DMS153 (cell line): Measurements from ENCODE around the gene LHX4.
"Not testable (repeated sequence)": the region's sequence is repeated elsewhere in the genome, so short reads cannot be mapped to it uniquely, and the experiment has no call there.

Experiments
- DNase-seq: peaks from one replicate; lab custom pipeline; 2025; lab: John Stamatoyannopoulos, UW

The LHX4 gene

DNA sequence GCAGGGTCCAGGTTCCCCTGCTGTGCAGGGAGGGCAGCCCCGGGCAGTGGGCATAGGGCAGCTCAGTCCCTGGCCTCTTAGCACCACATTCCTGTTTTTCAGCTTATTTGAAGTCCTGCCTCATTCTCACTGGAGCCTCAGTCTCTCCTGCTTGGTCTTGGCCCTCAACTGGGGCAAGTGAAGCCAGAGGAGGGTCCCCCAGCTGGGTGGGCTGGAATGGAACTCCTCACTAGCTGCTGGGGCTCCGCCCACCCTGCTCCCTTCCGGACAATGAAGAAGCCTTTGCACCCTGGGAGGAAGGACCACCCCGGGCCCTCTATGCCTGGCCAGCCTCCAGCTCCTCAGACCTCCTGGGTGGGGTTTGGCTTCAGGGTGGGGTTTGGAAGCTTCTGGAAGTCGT is 32.8 kb upstream of the LHX4 start:
- DNase-seq: no peak

DNA sequence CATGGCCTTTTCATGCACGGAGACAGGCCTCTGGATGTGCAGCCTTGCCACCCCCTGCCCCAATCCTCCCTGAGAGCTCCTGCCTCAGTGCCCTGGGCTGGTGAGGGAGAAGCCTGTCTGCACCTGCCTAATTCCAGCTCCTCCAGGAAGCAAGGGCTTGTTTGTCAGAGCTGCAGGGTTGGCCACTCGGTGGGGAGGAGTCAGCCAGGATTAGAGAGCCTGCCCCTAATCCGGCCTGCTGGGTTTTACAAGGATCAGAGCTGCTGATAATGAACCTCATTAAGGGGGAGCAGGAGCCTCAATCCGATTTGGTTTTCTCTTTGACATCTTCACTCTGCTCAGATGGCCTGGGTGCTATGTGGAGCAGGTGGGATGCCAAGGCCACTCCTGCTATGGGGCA is 31.9 kb upstream of the LHX4 start:
- DNase-seq: no peak

DNA sequence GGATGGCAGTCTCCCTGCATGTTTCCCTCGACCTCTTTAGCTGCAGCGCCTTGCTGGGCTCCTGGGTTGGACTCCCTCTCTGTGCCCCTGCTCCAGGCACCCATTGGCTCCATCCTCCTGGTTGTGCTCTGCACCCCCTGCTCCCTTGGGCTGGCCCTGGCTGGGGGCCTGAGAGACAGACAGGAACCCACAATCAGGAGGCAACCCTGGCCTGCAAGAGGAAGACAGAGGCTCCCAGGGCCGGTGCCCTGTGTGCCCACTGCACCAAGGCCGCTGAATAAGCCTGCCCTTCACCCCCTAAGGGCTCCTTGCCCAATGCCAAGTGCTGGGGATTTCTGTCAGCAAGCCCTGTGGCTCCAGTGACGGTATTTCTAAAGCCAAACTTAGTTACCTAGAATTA is 31.5 kb upstream of the LHX4 start:
- no peak for DNase-seq

DNA sequence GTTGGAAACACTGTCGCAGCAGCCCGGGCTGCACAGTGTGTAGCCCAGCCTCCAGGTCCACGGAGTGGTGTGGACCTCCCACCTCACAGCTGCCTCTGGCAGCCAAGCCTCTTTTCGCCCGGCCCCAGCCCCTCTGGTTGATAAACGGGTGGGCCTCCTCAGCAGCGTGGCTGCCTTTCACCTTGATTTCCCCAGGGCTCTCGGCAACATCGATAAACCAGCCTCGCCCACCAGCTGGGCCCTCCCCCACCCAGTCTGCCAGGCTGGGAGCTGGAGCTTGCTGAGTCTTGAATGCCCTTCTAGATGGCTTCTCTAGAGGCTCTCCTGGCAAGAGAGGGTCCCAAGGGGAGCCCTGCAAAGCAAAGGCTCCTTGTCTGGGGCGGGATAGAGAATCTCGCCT is 31.0 kb upstream of the LHX4 start:
- no peak for DNase-seq

DNA sequence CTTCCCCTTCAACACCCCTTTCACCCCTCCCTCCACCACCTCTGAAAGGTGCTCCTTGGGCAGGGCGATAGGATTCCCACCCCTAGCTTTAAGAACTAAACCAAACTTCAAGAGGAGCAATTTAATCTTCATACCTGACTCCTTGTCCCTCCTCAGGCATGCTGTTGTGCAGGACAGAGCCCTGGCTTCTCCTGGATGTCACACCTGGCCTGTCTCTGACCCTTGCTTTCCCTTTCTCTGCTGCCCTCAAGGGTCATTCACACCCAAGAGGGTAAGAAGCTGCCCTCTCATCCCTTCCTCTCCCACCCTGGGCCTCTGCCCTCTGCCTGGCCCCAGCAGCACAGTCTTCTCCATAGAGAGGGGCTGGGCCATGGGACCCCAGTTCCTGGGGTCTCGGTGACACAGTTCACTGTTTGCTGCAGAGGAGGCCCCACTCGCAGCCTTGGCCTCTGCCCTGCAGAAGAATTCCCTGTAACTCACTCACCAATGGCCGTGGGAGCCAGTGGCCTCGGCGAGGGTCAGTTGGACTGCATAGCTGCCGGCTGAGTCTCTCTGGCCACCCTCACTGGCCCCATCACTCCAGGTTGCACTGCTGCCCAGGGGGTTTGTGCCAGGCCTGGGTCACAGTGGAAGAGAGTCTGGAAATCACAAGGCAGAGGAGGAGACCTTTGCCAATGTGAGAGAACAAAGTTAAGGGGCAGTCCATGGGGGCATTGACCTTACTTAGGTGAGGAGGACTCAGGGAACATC is 28.4 kb upstream of the LHX4 start:
- no peak for DNase-seq

DNA sequence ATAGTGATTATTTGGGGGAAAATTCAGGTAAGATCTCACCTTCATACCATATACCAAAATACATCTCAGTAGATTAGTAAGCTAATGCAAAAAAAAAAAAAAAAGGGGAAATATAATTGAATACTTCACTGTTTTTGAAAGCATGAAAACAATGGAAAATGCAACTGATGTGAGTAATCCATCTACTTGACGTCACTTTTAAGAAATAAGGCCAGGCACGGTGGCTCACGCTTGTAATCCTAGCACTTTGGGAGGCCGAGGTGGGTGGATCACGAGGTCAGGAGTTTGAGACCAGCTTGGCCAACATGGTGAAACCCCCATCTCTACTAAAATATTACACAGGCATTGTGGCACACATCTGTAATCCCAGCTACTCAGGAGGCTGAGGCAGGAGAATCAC is 27.5 kb upstream of the LHX4 start:
- DNase-seq: not testable (repeated sequence)

DNA sequence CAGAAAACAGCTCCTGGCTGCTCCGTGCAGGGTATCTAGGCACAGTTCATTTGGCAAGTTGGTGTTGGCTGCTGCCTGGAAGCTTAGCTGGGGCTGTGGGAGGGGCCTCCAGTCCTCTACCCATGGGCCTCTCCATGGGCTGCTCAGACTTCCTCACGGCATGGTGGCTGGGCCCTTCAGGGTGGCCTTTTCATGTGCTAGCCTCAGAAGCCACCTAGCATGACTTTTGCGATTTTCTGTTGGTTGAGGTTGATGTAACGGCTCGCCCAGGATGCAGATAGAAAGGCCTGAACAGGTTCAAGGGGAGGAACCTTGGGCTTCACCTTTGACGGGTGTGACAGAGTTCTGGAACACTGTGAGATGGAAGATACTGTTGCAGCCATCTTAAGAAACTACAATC is 25.8 kb upstream of the LHX4 start:
- no peak for DNase-seq

DNA sequence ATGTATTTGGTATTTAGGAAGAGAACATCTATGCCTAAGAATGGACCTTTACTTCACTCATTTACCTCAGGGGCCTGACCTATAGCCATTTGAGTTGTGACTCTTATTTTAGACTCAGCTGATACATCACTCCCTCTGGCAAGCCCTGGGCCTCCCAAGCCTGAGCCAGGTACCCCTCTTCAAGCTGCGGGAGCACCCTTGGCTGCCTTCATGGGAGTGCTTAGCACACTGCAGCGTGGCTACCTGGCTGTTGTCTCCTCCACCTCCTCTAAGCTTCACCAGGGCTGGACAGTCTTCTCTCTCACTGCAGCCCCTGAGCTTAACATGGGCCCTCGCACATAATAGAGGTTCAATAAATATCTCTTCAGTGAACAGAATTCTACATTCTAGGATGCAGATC is 23.5 kb upstream of the LHX4 start:
- DNase-seq: no peak

DNA sequence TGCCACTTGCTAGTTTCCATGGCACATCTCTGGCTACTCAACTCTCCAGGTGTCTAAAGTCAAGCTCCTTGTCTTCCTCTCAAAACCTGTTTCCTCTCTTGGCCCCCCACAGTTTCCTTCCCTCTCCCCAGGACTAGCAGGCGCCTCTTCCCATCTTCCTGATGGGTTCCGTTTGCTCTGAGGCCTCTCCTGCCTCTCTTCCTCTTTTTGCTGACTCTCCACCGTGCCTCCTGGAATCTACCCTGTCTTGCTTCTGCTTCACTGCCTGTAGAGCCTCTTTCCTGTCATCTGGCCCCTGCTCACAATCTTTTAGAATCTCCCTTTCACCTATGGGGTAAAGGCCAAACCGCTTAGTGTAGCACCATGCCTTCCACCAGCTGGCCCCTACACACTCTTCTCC is 21.8 kb upstream of the LHX4 start:
- DNase-seq: no peak

DNA sequence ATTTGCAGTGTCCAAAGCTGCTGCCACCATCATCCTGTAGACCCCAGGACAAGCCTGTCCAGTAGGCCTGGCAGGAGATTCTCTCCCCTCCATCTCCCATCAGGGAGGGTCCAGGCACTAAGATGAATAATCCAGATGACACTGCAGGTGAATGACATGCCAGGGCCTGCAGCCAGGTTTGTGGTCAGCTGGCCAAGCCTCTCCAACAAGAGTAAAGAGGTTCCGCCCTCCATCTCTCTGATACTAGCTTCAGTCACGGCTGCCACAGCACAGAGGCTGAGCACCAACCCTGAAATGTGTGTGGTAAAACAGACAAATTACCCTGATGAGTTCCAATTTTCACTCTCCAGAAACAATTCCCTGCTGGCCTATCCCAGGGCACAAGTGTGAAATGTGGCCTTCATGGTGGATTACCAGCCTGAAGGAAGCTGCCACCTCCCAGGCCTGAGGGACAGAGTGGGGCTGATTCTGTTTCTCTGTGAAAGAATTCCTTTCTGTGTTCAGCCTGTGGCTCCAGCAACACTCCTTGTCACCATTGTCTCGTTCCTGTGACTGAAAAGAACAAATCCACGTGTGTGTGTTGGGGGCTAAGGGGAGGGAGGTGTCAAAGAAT is 19.9 kb upstream of the LHX4 start:
- DNase-seq: no peak

DNA sequence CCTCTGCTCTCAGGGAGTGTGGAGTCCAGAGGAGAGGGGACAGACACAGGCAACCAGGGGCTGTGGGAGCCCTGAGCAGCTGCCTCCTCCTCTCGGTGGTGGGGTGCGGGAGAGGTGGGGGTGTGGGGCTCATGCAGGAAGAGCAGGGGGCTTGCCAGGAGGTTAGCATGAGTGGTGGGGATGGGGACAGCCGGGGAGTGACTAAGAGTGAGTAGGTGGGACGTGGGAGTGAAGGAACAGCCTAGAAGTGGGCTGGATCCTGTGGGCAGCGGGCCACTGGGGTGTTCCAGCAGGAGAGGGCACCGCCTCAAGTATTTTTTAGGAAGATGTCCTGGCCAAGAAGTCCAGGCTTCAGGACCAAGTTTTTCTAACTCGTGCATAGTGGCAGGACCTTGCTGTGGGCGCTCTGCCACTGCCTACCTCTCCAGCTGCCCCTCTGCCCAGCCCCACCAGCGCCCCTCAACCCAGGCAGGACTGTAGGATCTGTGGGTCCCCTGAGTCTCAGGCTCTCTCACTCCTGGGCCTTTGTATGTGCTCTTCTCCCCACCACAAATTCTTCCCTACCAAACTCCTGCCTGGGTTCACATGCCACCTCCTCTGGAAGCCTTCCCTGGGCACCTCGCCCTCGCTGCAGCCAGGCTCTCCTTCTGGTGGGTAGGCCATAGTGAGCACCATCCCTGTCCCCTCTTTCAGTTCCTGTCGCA is 18.8 kb upstream of the LHX4 start:
- no peak for DNase-seq

DNA sequence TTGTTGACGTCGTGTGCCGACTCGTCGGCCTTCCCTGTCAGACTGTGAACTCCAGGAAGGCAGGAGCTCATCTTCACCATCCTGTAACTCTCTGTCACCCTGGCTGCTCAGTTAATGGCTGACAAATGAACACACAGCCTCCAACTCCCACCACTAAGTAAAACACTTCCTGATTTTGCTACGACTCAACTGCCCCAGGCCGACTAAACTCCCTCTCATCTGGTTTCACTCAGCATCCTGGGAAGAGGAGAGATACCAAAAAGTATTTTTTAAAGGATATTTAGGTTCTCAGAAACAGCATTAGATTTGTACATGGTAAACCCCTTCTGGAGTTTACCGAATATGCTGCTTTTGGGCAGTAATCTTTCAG is 18.2 kb upstream of the LHX4 start:
- DNase-seq: no peak

DNA sequence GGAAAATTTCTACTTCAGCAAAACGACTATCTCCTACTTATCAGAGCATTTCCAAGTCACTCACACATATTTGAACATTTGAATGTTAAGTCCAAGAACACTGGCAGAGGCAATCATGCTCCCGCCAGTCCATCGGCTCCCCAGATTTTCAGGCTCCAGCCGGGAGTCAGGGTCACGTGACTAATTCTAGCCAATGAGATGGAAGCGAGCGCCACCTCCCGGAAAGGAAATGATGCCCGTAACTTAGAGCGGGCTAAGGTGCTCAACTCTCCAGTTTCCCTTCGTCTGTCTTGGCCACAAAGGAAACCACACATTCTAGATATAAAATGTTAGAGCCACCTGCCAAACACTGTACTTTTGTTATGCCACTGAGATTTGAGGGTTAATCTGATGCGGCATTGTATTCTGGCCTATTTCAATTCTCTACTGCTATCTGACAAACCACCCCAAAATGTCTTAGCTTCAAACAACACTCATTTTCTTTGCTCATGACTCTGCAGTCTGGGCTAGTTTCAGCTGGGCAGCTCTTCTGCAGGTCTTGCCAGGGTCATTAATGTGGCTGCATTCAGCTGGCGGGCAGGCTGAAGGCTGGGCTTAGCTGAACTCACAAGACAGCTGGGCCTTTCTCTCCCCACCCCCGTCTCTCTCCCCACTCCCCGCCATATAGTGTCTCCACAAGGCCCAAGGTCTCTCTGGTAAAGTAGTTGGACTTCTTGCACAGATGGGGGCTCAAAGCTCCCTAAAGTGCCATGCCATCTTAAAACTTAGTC is 16.5 kb upstream of the LHX4 start:
- DNase-seq: no peak

DNA sequence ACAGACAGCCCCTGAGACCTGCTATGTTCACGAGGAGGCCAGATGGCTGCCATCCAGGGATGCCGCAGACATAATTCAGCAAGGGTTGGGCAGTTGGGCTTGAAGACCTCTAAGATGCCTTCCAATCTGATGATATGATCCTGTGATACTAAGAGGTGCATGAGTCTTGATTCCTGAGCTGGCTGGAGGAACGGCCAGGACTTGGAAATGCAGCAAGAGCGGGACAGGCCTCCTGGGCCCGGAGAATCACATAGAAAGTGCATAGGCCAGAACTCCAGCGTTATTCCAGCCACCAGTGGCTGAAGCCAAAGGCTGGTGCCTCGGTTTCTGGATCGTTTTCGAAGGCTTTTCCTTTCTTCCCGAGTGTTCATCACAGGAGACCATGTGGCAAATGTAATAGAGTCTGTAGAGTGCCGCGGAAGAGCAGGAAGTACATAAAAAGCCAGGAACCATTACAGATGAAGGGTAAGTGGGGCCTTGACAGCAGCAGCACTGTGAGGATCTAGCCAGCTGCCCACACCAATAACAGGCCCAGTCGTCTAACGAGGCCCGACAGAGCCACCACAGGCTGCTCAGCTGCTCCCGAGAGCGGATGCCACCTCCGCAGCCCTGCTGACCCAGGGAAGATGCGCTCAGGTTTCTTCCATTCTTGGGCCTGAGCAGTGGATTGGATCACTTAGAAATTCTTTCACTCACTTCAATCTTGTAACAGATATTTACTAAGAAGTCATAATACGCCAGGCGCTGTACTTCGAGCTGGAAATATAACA is 14.0 kb upstream of the LHX4 start:
- no peak for DNase-seq

DNA sequence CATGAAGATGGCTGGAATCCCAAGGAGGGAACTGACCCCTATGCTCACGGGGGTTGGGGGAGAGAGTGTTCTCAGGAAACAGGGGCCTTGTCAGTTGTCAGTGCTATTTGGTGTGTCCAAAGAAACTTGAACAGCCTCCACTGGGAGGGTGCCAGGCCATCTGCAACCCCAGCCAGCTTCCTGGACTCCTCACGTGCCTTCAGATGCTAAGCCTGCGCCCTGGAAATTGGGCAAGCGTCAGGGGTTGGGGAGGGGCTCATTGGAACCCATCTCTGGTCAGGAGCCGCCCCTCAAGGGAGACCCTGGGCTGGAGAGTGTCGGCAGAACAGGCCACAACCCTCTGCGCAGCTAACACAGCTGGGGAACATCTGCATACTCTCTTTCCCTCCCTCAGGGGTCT is 13.1 kb upstream of the LHX4 start:
- no peak for DNase-seq

DNA sequence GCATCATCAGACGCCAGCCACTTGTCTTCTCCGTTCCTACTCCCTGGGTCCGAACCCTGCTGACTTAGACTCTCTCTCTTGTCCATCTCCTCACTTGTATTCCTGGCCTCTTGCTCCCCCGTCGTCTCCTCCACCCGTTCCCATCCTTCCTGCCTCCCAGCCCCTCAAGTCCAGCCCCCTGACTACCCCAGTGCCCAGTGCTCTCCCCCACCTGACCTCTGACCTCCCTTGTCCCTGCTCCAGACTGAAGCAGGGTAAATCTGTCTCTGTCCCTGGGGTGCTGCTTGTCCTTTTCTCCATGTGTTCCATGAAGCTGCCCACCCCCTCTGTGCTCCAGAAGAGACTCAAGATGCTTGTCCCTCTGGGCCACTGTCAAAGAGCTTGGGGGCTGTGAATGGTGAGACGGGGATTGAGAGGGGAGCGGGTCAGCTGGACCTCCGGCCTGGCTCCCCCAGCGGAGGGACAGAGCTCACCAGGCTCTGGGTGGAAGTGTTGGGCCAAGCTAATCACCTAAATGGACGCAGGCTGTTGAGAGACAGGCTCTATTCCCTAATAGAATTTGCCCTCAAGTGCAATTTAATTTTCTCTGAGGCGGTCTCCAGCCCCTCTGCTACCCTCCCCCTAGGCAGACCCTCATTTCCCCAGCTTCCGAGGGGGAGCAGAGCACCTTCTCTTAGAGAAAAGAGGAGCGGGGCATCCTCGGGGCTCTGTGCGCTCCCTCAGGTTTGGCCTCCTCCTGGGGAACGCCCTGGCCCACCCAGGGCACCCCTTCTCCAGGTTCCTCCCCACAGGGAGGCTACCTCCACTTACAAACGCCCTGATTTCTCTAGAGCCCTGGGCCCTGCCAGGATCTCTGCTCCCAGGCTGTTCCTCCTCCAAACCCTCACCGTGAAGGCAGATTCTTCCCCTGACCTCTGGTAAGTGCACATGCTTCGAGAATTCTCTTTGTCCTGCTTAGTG is 11.0 kb upstream of the LHX4 start:
- DNase-seq: no peak

DNA sequence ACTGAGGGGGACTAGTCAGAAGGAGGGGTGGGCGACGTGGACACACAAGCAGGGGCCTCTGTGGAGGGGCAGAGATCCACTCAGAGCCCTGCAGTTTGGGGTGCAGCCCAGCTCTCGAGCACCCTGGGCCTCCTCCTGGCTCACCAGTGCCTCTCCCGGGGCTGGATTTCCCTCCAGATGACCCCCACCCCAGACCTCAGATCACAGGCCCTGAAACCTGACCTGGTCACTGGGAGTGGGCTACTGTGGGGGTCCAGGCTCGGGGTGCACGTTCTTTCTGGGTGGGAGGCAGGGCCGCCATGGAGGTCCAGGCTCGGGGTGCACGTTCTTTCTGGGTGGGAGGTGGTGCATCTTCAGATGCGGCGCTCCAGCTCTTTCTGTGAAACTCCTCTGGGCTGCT is 10.3 kb upstream of the LHX4 start:
- DNase-seq: no peak

DNA sequence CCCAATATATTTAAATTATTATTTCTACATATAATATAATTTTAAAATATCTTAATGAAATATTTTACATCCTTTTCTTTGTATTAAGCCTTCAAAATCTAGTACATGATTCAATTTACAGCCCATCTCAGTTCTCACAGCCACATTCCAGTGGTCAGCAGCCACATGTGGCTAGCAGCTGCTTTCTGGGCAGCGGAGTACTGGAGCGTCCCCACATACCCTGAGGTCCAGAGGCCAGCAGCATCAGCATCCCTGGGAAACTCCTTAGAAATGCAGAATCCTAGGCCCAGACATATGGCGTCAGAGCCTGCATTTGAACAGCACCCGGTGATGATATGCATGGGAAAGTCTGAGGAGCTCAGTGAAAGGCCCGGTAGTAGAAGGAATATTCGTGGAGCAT is 8.6 kb upstream of the LHX4 start:
- DNase-seq: no peak

DNA sequence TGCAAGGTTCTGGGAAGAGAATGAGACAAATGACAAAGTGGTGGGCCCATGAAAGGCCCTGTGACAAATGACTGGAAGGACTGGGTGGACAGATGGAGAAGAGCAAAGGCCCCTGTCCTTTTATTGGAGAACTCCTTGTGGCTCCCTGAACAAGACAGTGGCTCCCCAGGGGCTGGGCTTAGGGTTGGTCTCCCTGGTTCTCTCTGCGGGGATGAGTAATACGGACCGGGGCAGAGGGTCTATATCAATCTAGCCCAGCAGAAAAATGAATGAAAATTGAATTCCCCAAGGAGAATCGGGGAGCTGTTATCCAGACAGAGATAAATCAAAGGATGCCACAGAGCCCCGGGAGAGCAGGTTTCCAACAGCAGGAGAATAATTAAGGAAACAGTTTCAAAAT is 5.2 kb upstream of the LHX4 start:
- no peak for DNase-seq

DNA sequence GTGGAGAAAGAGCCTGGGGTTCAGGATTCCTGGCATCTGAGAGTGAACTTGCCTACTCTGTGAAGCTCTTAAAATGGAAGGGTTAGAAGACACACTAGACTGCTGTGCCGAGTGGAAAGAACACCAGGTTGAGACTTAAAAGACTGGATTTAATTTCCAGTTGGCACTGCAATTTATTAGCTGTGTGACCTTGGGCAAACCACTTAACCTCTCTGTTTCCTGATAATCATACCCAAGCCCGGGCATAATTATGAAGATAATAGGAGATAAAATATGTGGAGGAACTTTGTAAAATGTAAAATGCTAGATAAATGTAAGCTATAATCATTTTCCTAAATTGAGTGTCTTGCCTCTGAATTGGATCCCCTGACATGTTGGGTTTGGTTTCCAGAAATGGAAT is 4.7 kb upstream of the LHX4 start:
- no peak for DNase-seq
